Panc1 (cell line): Measurements from ENCODE around the gene AOC3. TPM values are rescaled to one million over a fixed set of nuclear protein-coding genes. Genes with fewer than 3 reads are reported as not detected.

Experiments
- ATAC-seq: fragments of 200-7000 bp; cut with Tn5 transposase; 2 replicates; pipeline ENCODE4 v1.9.1; 2020; ENCODE audit warnings: mild to moderate bottlenecking, moderate library complexity
- BruUV-seq: library from RNA; stranded (reverse); fragments of 400-500 nt; replicated peaks from 2 replicates; lab custom pipeline; 2021; lab: Mats Ljungman, UMichigan
- CTCF ChIA-PET: fragments of 300-600 bp; sonication (Branson Sonifier 250); formaldehyde crosslinking; loops from one replicate; lab custom pipeline; 2022; ENCODE audit warnings: antibody characterized with exemption; lab: Charles Lee
- POLR2A ChIA-PET: fragments of 300-600 bp; sonication (Branson Sonifier 250); formaldehyde crosslinking; loops from one replicate; lab custom pipeline; 2022; ENCODE audit warnings: antibody characterized with exemption; lab: Charles Lee
- DNase-seq: peaks from one replicate; pipeline ENCODE4 v3.0.0-alpha.2; 2010; ENCODE audit warnings: low read depth, low spot score
- H3K27ac ChIP-seq: 2 replicates; pipeline ENCODE4 v1.5.1; 2011; ENCODE audit warnings: mild to moderate bottlenecking, low read length, inconsistent platforms
- H3K27me3 ChIP-seq: fragments of 200-500 bp; sonication (Bioruptor generic); 2 replicates; pipeline ENCODE4 v1.6.0; 2014; ENCODE audit warnings: low read length, inconsistent platforms; ENCODE audit not compliant: control insufficient read depth, insufficient read depth
- H3K36me3 ChIP-seq: fragments of 200-500 bp; sonication (Bioruptor generic); 2 replicates; pipeline ENCODE4 v1.5.1; 2014; ENCODE audit warnings: inconsistent platforms, mild to moderate bottlenecking, low read length, moderate library complexity; ENCODE audit not compliant: control insufficient read depth, insufficient read depth
- H3K4me1 ChIP-seq: 2 replicates; pipeline ENCODE4 v1.5.1; 2011; ENCODE audit warnings: inconsistent platforms, mild to moderate bottlenecking, low read length, moderate library complexity; ENCODE audit not compliant: control insufficient read depth, insufficient read depth
- H3K4me3 ChIP-seq, 2 experiments: 2 replicates each; pipeline ENCODE4 v1.5.1; 2011 to 2012; ENCODE audit warnings: low read depth in 2 of 2, low read length in 2 of 2, mild to moderate bottlenecking in 2 of 2, inconsistent platforms in 1 of 2, moderate library complexity in 1 of 2
- H3K9me3 ChIP-seq: fragments of 200-500 bp; sonication (Bioruptor generic); 2 replicates; pipeline ENCODE4 v1.5.1; 2014; ENCODE audit warnings: low read depth, mild to moderate bottlenecking, inconsistent platforms, low read length, moderate library complexity; ENCODE audit not compliant: control insufficient read depth, insufficient read depth
- CTCF ChIP-seq: fragments of 450-650 bp; IDR thresholded peaks from 2 replicates; pipeline ENCODE4 v1.5.1; 2017; ENCODE audit warnings: mild to moderate bottlenecking
- POLR2AphosphoS5 ChIP-seq: IDR thresholded peaks from 2 replicates; pipeline ENCODE4 v1.6.1; 2012; ENCODE audit warnings: mild to moderate bottlenecking, low read depth, low read length, moderate library complexity
- REST ChIP-seq, 2 experiments: IDR thresholded peaks; 2 replicates each; pipeline ENCODE4 v1.6.1; 2011 to 2012; ENCODE audit warnings: low read depth in 2 of 2, control low read depth in 1 of 2, low read length in 1 of 2, mild to moderate bottlenecking in 1 of 2, moderate library complexity in 1 of 2; ENCODE audit not compliant: insufficient read depth in 1 of 2
- SIN3A ChIP-seq: IDR thresholded peaks from 2 replicates; pipeline ENCODE4 v1.6.1; 2012; ENCODE audit warnings: low read depth, mild to moderate bottlenecking, low read length, moderate library complexity, borderline replicate concordance; ENCODE audit not compliant: insufficient read depth
- TCF7L2 ChIP-seq: IDR thresholded peaks from 2 replicates; pipeline ENCODE4 v1.6.1; 2011; ENCODE audit warnings: mild to moderate bottlenecking, low read depth, low read length, inconsistent platforms
- in situ Hi-C: cut with HindIII; loops from 2 replicates; pipeline ENCODE4 v1.10.0; 2016; ENCODE audit warnings: low sequenced_read_pairs, low pct_unique_long_range_greater_than_20kb
- intact Hi-C: fragments of 100-400 bp; cut with micrococcal nuclease; formaldehyde crosslinking; loops from one replicate; pipeline ENCODE4 v1.10.0; 2022; ENCODE audit not compliant: unreplicated experiment
- total RNA-seq: library from RNA; stranded (reverse); gene quantifications from one replicate; pipeline ENCODE4 v1.2.1, GENCODE V29; 2021; ENCODE audit not compliant: unreplicated experiment

Gene AOC3
- total RNA-seq, 1 experiment from 2014 or later = 0.21 TPM

GRCh38 chr17:42844271-42844670 is 6.7 kb upstream of the AOC3 start, which contains the start of gene AOC2:
TSS of gene AOC2 (plus strand) at chr17:42844580. CDS start at chr17:42844627, 47 bp downstream.
- H3K4me1 ChIP-seq = no peaks in the 10 kb centered on the region
- CTCF ChIA-PET = interaction anchor here (0.6 kb wide), 1 partner anchor 137 kb away, joined by 3 read pairs; no protein-coding TSS in a partner anchor

More at GRCh38 chr17:42844271-42844670, 6.7 kb upstream of the AOC3 start, which contains the start of gene AOC2:
- no peak for TF ChIP-seq REST (IDR thresholded peaks at IDR 0.05; ENCODE audit: insufficient read depth in 1 of 2, low read depth in 2 of 2, low read length in 1 of 2)
- TF ChIP-seq SIN3A = no peak
- no peak for TF ChIP-seq CTCF
- no peak for TF ChIP-seq POLR2AphosphoS5
- no peak for TF ChIP-seq TCF7L2
- Histone ChIP-seq H3K27me3 (no peaks in the 10 kb centered on the region), H3K9me3 (no peaks in the 10 kb centered on the region), H3K4me3 (no peak within 1 kb of the TSS), H3K27ac (no peak within 1 kb of the TSS), H3K36me3 (peaks cover 6% of the 10 kb centered on the region)
- in situ Hi-C loops (no loop called here), intact Hi-C loops (no loop called here)
- POLR2A ChIA-PET = no interaction called here
- ATAC-seq = no peak
- BruUV-seq = no TSS peak
- no peak for DNase-seq
